ENCODE measurements around the gene TMEM222.

The TMEM222 gene

DNA sequence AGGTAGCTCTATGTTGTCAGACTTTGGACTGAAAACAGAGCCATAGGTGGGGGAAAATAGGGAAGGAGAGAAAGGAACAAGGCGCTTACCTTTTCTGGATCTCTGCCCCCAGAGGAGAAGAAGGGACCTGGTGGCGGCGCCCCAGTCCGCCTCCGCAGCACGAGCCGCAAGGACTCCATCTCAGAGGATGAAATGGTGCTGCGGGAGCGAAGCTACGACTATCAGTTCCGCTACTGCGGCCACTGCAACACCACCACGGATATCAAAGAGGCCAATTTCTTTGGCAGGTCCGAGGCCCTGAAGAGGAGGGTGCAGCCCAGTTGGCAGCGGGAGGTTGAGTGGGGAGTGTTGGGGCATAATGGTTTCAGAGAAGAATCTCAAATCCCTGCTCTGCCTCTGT lies 18.5 kb upstream of the TMEM222 start:
- ChIA-PET CTCF (no interaction called here), POLR2A (no interaction called here)
- TF ChIP-seq SUZ12 (IDR thresholded peaks at IDR 0.05), result no peak
- no peak for TF ChIP-seq SP1 (IDR thresholded peaks at IDR 0.05)
- TF ChIP-seq FOXM1 (IDR thresholded peaks at IDR 0.05; ENCODE audit: borderline replicate concordance), result no peak
- TF ChIP-seq TARDBP (IDR thresholded peaks at IDR 0.05), result no peak
- TF ChIP-seq FOXK2 (IDR thresholded peaks at IDR 0.05), result no peak
- no peak for TF ChIP-seq FOXA1 (IDR thresholded peaks at IDR 0.05)
- no peak for DNase-seq (ENCODE audit: extremely low spot score)

- no peak for TF ChIP-seq FOXM1 (IDR thresholded peaks at IDR 0.05; ENCODE audit: borderline replicate concordance)
- ChIA-PET CTCF (interaction anchor here (1.1 to 1.3 kb wide), 2 partner anchors 26 to 89 kb away, joined by 3 read pairs; no protein-coding TSS in a partner anchor), POLR2A (no interaction called here)
- DNase-seq (ENCODE audit: extremely low spot score), result no peak
These were observed 15.9 kb upstream of the TMEM222 start for GRCh38 chr1:27306071-27306470.

DNA sequence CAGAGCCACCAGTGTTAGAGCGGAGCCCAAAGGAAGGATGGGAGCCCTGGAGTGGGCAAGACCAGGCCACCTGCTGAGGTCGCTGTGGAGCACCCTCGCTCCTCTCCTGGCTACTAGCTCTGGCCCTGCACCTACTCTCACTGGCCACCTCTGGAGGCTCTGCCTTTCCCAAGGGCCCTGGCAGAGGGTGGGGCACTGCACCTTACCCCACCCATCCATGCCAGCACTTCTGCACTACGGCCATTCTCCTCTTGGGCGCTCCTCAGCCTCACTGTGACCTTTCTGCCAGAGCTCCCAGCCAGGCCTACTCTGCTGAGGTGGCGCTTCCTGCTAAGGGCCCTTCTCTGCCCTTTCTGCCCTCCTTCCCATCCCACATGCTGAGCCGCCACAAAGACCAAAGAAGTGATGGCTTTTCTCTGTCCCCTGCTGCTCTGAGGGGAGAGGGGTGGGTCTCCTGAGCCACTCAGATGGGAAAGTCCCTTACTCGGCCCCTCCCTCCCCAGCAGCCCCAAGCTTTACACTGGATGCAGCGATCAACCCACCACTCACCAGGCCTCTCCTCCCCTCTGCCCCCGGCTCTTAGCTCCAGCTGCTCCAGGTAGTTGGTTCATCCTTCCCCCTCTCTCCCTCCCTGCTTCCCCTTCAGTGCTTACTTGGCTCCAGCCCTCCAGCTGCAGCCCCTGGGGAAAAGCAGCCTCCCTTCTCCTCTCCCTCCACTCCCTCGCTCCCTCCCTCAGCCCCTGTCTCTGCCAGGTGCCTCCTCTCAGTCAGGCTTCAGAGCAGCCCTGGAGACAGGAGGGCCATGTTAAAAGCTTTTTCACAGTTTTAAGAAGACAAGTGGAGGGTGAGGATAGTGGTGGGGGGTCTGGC lies 14.8 kb upstream of the TMEM222 start:
- TF ChIP-seq NFRKB (IDR thresholded peaks at IDR 0.05) (no peak), ELF4 (IDR thresholded peaks at IDR 0.05) (no peak), L3MBTL2 (conservative IDR thresholded peaks at IDR 0.05) (no peak), ZNF384 (IDR thresholded peaks at IDR 0.05) (no peak), SP1 (IDR thresholded peaks at IDR 0.05) (no peak), SUZ12 (IDR thresholded peaks at IDR 0.05) (no peak), FOXA1 (IDR thresholded peaks at IDR 0.05) (no peak), CTBP1 (IDR thresholded peaks at IDR 0.05; ENCODE audit: borderline replicate concordance) (no peak)
- ChIA-PET POLR2A (no interaction called here), CTCF (interaction anchor here (1.1 to 1.6 kb wide), 4 partner anchors 10 to 88 kb away, joined by 3 to 8 read pairs (median 3); no protein-coding TSS in a partner anchor)
- no peak for DNase-seq (ENCODE audit: extremely low spot score)

- POLR2A ChIA-PET, result no interaction called here
- CTCF ChIA-PET, result interaction anchor here (1.1 to 1.6 kb wide), 3 partner anchors 9 to 208 kb away, joined by 3 to 8 read pairs (median 4); no protein-coding TSS in a partner anchor
- DNase-seq (ENCODE audit: extremely low spot score), result no peak
- no peak for TF ChIP-seq HDGF (IDR thresholded peaks at IDR 0.05; ENCODE audit: borderline replicate concordance)
- no peak for TF ChIP-seq NFRKB (IDR thresholded peaks at IDR 0.05)
These were observed 13.9 kb upstream of the TMEM222 start for GRCh38 chr1:27307874-27308598.

GRCh38 chr1:27314169-27314568 lies 7.8 kb upstream of the TMEM222 start:
- POLR2A ChIA-PET, result no interaction called here
- CTCF ChIA-PET, result interaction anchor here (0.6 to 0.8 kb wide), 5 partner anchors 14 to 268 kb away, joined by 3 to 4 read pairs (median 3); partner anchors contain the start of gene MAP3K6
- TF ChIP-seq CTBP1 (IDR thresholded peaks at IDR 0.05; ENCODE audit: borderline replicate concordance), result no peak
- TF ChIP-seq L3MBTL2 (conservative IDR thresholded peaks at IDR 0.05), result no peak
- TF ChIP-seq SP1 (IDR thresholded peaks at IDR 0.05), result no peak
- no peak for TF ChIP-seq HDGF (IDR thresholded peaks at IDR 0.05; ENCODE audit: borderline replicate concordance)
- DNase-seq (ENCODE audit: extremely low spot score), result no peak

DNA sequence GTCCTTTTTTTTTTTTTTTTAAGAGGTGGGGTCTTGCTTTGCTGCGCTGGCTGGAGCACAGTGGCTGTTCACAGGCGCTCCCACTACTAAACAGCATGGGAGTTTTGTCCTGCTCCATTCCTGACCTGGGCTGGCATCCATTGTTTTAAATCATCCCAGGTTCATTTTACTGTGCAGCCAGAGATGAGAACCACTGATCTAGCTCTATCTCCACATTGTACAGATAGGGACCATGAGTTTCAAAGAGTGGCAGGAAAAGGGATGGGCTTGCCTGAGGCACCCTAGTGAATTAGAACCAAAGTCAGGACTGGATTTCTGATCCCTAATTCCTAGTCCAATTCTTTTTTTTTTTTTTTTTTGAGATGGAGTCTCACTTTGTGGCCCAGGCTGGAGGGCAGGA lies 7.2 kb upstream of the TMEM222 start:
- POLR2A ChIA-PET, result no interaction called here
- no peak for DNase-seq (ENCODE audit: extremely low spot score)
- CTCF ChIA-PET, result interaction anchor here (0.8 kb wide), 1 partner anchor 52 kb away, joined by 4 read pairs; the partner anchor contains the start of gene MAP3K6
- TF ChIP-seq SP1 (IDR thresholded peaks at IDR 0.05) (no peak), HDGF (IDR thresholded peaks at IDR 0.05; ENCODE audit: borderline replicate concordance) (no peak), FOXK2 (IDR thresholded peaks at IDR 0.05) (no peak), FOXA1 (IDR thresholded peaks at IDR 0.05) (no peak), PKNOX1 (IDR thresholded peaks at IDR 0.05) (no peak), NFRKB (IDR thresholded peaks at IDR 0.05) (no peak), L3MBTL2 (conservative IDR thresholded peaks at IDR 0.05) (no peak), SUZ12 (IDR thresholded peaks at IDR 0.05) (no peak), CTBP1 (IDR thresholded peaks at IDR 0.05; ENCODE audit: borderline replicate concordance) (no peak), BHLHE40 (IDR thresholded peaks at IDR 0.05; ENCODE audit: borderline replicate concordance) (no peak), LEF1 (IDR thresholded peaks at IDR 0.05; ENCODE audit: borderline replicate concordance) (no peak), TARDBP (IDR thresholded peaks at IDR 0.05) (no peak), FOXM1 (IDR thresholded peaks at IDR 0.05; ENCODE audit: borderline replicate concordance) (no peak), ARNT (IDR thresholded peaks at IDR 0.05) (no peak), ELF4 (IDR thresholded peaks at IDR 0.05) (no peak), ZNF384 (IDR thresholded peaks at IDR 0.05) (no peak)

DNA sequence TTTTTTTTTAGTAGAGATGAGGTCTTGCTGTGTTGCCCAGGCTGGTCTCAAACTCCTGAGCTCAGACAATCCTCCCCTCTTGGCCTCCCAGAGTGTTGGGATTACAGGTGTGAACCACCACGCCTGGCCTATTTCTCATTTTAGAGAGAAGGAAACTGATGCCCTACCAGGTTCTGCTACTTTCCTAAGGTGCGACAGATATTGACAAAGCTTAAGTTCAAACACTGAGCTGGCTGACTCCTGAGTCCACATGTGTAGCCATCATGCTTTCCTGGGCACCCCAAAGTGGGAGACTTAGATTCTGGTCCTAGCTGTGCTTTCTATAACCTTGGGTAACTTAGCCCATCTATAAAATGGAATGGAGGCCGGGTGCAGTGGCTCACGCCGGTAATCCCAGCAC lies 5.1 kb upstream of the TMEM222 start:
- DNase-seq (ENCODE audit: extremely low spot score), result no peak
- CTCF ChIA-PET, result interaction anchor here (0.6 to 1.1 kb wide), 2 partner anchors 10 to 273 kb away, joined by 3 to 5 read pairs; no protein-coding TSS in a partner anchor
- POLR2A ChIA-PET, result interaction anchor here (1.2 kb wide), 1 partner anchor 50 kb away, joined by 4 read pairs; the partner anchor contains the start of gene MAP3K6

More for the DNA sequence above, 5.1 kb upstream of the TMEM222 start:
- TF ChIP-seq LEF1 (IDR thresholded peaks at IDR 0.05; ENCODE audit: borderline replicate concordance), result no peak
- no peak for TF ChIP-seq HDGF (IDR thresholded peaks at IDR 0.05; ENCODE audit: borderline replicate concordance)
- no peak for TF ChIP-seq FOXK2 (IDR thresholded peaks at IDR 0.05)
- no peak for TF ChIP-seq FOXA1 (IDR thresholded peaks at IDR 0.05)
- TF ChIP-seq SUZ12 (IDR thresholded peaks at IDR 0.05), result no peak
- no peak for TF ChIP-seq ARNT (IDR thresholded peaks at IDR 0.05)
- no peak for TF ChIP-seq NFRKB (IDR thresholded peaks at IDR 0.05)

All from HEK293T (cell line).